Measurements from ENCODE around the gene LUC7L.

LUC7L gene

DNA sequence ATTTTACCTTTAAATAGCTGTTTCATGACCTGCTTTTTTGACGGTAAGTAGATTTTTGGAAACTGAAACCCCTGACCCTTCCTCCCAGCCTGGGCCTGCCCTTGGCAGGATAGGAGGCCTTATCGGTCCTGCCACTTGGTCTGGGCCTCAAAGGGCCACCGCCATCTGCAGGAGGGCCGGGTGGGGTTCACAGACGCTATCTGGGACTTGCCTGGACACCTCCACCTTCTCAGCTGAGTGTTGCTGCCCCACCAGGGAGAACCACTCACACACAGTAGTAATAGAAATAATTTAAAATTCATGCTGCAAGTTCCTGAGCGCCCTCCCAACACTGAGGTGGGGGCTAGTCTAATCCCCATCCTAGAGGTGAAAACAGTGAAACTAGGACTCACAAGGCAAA lies 86.2 kb downstream of the LUC7L start:
- Mint-ChIP-seq H3K27me3 (peaks cover 10% of the 10 kb centered on the region), H3K27ac (no peak overlapping the region), H3K9me3 (no peaks in the 10 kb centered on the region), H3K36me3 (ENCODE audit: low read depth) (no peaks in the 10 kb centered on the region), H3K4me1 (peaks cover 4% of the 10 kb centered on the region), H3K4me3 (no peak overlapping the region)
- ATAC-seq (no peak), DNase-seq (no peak)

DNA sequence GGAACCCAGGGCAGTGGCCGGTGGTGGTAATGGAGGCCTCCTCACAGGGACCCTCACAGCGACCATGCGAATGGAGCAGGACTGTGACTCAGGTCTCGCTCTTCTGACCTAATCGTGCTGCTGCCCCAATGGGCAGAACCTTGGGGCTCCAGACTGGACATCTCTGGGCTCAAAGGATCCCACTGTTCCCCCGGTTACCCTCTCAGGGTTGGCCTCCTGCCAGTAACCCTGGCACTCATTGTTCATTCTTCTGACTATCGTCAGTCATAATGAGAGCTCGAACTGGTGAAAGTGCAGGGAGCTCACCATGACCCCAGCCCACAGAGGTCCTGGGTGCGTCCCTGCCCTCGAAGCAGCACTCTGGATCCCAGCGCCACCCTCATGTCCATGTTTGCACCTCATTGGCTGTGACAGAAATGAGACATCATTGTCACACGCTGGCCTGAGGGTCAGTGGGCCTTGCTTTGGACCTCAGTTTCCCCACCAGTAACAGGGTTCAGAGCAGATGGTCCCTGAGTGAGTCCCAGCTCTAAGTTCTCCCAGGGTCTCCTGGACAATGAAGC lies 86.8 kb downstream of the LUC7L start:
- H3K27ac Mint-ChIP-seq = no peak overlapping the region
- H3K4me1 Mint-ChIP-seq = peaks cover 4% of the 10 kb centered on the region
- H3K9me3 Mint-ChIP-seq = no peaks in the 10 kb centered on the region
- H3K27me3 Mint-ChIP-seq = peaks cover 10% of the 10 kb centered on the region
- ATAC-seq = no peak
- DNase-seq = no peak
- H3K36me3 Mint-ChIP-seq (ENCODE audit: low read depth) = peaks cover 2% of the 10 kb centered on the region
- no peak overlapping the region for H3K4me3 Mint-ChIP-seq

DNA sequence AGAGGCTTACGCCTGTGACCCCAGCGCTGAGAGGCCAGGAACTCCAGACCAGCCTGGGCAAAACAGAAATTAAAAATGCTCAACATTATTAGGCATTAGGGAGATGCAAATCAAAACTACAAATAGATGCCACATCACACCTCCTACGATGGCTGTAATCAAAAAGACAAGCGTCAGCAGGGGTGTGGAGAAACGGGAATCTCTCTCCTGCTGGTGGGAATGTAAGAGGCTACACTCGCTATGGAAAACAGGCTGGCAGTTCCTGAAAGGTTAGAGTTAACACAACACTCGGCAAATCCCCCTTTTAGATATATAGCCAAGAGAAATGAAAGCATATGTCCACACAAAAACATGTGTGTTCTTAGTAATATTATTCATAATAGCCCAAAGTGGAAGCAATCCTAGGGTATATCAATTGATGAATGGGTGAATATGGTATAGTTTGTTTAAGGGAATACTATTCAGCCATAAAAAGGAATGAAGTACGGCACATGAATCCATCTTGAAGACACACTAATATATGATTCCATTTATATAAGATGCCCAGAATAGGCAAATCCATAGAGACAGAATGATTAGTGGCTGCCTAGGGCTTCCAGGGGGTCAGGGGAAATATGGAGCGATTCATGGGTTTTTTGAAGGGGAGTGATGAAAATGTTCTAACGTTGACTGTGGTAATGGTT lies 88.9 kb downstream of the LUC7L start:
- peaks cover 5% of the 10 kb centered on the region for H3K36me3 Mint-ChIP-seq (ENCODE audit: low read depth)
- no peak for DNase-seq
- no peak overlapping the region for H3K27ac Mint-ChIP-seq
- H3K4me3 Mint-ChIP-seq = peak overlapping the region; percentile 50
- no peak for ATAC-seq
- H3K9me3 Mint-ChIP-seq = no peaks in the 10 kb centered on the region
- peaks cover 10% of the 10 kb centered on the region for H3K27me3 Mint-ChIP-seq
- H3K4me1 Mint-ChIP-seq = peaks cover 15% of the 10 kb centered on the region
